ENCODE data around the gene SLC12A3. TPM values are rescaled to one million over a fixed set of nuclear protein-coding genes. Genes with fewer than 3 reads are reported as not detected.

SLC12A3 gene
- total RNA-seq, 6 experiments from 2014 or later = not detected

DNA sequence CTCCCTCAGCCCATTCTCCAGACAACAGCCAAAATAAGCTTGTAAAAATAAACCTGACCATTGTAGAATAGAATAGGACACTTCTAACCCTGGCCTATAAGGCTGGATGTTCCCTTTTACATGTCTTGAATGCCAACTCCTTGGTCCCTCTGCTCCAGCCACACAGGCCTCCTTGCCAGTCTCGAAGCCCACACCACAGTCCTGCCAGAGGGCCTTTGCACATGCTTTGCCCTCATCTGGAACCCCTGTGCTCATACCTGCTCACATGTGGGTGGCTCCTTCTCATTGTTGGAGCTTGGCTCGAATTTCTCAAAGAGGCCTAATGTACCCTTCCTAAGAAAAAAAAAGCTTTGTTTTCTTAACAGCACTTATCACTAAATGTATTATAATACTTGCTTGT lies 5.4 kb upstream of the SLC12A3 start:
- no peaks in the 10 kb centered on the region for H3K9me3 Mint-ChIP-seq
- TF ChIP-seq, protein P1, sequence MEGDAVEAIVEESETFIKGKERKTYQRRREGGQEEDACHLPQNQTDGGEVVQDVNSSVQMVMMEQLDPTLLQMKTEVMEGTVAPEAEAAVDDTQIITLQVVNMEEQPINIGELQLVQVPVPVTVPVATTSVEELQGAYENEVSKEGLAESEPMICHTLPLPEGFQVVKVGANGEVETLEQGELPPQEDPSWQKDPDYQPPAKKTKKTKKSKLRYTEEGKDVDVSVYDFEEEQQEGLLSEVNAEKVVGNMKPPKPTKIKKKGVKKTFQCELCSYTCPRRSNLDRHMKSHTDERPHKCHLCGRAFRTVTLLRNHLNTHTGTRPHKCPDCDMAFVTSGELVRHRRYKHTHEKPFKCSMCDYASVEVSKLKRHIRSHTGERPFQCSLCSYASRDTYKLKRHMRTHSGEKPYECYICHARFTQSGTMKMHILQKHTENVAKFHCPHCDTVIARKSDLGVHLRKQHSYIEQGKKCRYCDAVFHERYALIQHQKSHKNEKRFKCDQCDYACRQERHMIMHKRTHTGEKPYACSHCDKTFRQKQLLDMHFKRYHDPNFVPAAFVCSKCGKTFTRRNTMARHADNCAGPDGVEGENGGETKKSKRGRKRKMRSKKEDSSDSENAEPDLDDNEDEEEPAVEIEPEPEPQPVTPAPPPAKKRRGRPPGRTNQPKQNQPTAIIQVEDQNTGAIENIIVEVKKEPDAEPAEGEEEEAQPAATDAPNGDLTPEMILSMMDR (IDR thresholded peaks at IDR 0.05) = no peak
- no peak overlapping the region for H3K4me3 Mint-ChIP-seq
- H3K27me3 Mint-ChIP-seq (ENCODE audit: insufficient read depth) = peaks cover 6% of the 10 kb centered on the region
- no peak for DNase-seq
- no peak overlapping the region for H3K27ac Mint-ChIP-seq
- H3K36me3 Mint-ChIP-seq (ENCODE audit: low read depth) = no peaks in the 10 kb centered on the region
- peaks cover 7% of the 10 kb centered on the region for H3K4me1 Mint-ChIP-seq (ENCODE audit: low read depth)

DNA sequence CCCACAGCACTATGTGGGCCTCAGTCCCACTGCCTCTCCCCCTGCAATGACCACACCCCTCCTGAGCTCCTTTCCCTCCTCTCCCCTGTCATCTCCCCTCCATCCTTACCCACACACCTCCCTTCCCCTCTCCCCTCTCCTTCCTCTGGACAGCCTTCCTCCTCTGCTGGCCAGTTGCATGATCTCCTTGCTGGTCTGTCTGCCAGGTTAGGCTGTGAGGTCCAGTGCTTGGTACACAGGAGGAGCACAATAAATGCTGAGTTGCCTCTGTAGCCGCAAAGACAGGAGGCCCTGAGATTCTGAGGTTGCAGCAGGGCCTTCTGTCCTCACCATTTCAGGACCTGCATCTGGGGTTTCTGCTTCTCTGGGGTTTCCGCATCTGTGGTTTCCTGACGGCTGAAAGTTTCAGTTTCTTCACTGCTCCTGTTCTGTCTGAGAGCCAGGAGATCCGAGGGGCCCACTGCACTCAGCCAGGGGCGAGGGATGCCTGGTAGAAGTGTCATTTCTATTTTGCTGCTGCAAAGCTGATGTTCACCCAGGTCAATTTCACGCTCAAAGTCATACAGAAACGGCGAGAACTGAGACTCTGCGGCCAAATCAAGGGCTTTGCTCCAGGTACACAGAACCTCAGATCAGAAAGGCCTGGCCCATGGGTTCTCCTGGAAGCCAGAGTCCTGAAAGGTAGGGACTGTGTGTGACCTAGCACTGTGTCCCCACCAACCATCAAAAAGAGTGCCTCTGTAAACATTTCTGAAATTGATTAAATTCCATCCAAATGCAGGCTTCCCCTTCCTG lies 4.6 kb upstream of the SLC12A3 start:
- H3K36me3 Mint-ChIP-seq (ENCODE audit: low read depth) = no peaks in the 10 kb centered on the region
- H3K27ac Mint-ChIP-seq = no peak overlapping the region
- no peak for DNase-seq
- H3K4me3 Mint-ChIP-seq = no peak overlapping the region
- peaks cover 7% of the 10 kb centered on the region for H3K27me3 Mint-ChIP-seq (ENCODE audit: insufficient read depth)
- peaks cover 7% of the 10 kb centered on the region for H3K4me1 Mint-ChIP-seq (ENCODE audit: low read depth)
- TF ChIP-seq, protein P1 (IDR thresholded peaks at IDR 0.05) = no peak
- no peaks in the 10 kb centered on the region for H3K9me3 Mint-ChIP-seq

DNA sequence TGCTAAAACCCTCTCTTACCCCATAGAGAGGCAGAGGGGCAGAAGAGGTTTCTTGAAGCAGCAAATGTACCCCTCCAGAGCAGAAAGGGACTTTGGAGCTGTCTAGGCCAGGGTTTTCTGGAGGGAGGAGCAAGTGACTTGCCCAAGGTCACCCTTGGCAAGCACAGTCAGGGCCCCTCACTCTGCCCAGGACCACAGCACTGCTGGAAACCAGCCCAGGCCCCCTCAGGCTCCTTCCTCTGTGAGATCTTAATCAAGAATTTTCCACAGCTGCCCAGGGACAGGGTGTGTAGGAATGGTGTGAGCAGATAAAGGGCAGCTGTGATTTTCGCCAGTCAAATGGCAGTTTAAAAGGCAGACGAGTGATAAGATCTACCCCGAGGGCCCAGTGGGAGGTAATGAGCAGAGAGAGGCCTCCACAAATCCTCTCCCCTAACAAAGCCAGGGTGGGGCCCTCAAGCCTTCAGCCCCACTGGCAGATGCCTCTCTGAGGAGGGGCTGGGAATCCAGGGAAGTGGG lies 3.9 kb upstream of the SLC12A3 start:
- H3K27me3 Mint-ChIP-seq (ENCODE audit: insufficient read depth) = peaks cover 7% of the 10 kb centered on the region

DNA sequence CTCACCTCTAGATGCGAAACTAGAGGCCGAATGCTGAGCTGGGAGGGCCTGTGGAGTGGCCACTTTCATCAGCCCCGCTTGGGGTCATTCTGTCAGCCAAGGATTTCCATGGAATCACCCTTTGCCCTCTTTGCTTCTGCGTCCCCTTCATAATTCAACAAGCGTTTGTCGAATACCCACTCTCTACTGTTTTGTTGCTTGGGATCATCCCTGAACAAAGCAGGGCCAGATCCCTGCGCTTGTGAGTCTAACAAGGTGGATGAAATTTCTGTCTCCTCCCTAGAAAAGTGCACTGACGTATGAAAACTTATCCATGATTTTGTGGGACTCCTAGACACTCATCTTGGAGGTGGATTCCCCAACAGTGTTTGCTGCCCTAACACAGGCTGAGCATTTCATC lies 3.3 kb upstream of the SLC12A3 start:
- Mint-ChIP-seq H3K4me3 (no peak overlapping the region), H3K36me3 (ENCODE audit: low read depth) (no peaks in the 10 kb centered on the region), H3K9me3 (no peaks in the 10 kb centered on the region), H3K4me1 (ENCODE audit: low read depth) (peaks cover 7% of the 10 kb centered on the region), H3K27ac (no peak overlapping the region), H3K27me3 (ENCODE audit: insufficient read depth) (peaks cover 7% of the 10 kb centered on the region)
- DNase-seq = no peak
- TF ChIP-seq, protein P1 (IDR thresholded peaks at IDR 0.05) = no peak

More for the DNA sequence above, 3.9 kb upstream of the SLC12A3 start:
- Mint-ChIP-seq H3K4me1 (ENCODE audit: low read depth) (peaks cover 7% of the 10 kb centered on the region), H3K4me3 (no peak overlapping the region), H3K36me3 (ENCODE audit: low read depth) (no peaks in the 10 kb centered on the region), H3K9me3 (no peaks in the 10 kb centered on the region), H3K27ac (no peak overlapping the region)
- TF ChIP-seq, protein P1 (IDR thresholded peaks at IDR 0.05) = no peak
- DNase-seq = no peak

DNA sequence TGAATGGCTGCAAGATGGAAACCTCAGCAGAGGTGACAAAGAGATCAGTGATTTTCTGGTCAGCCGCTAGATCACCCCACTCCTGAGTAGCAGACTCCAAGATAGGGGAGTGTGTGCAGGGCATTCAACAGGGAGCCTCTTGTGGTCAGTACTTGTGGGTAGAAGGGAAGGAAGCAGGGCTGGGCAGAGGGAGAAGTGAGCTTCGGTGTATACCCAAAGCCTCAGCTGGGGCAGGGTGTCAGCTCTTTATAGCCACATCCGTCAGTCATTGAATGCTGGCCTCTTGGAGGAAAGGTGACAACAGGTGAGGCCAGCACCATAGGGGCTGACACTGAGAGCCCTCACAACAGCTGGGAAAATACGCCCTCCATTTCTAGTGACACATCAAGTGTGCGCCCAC lies 2.2 kb upstream of the SLC12A3 start:
- TF ChIP-seq, protein P1 (IDR thresholded peaks at IDR 0.05) = no peak
- H3K9me3 Mint-ChIP-seq = no peaks in the 10 kb centered on the region
- DNase-seq = no peak
- H3K27me3 Mint-ChIP-seq (ENCODE audit: insufficient read depth) = peaks cover 7% of the 10 kb centered on the region
- peaks cover 13% of the 10 kb centered on the region for H3K4me1 Mint-ChIP-seq (ENCODE audit: low read depth)
- no peak overlapping the region for H3K27ac Mint-ChIP-seq
- H3K4me3 Mint-ChIP-seq = no peak overlapping the region
- H3K36me3 Mint-ChIP-seq (ENCODE audit: low read depth) = no peaks in the 10 kb centered on the region
